GM20000 (cell line): ENCODE data around the gene PHGDH.

Source experiments
- DNase-seq: peaks from one replicate; pipeline ENCODE4 v3.0.0; 2012; ENCODE audit warnings: low spot score
- TF ChIP-seq, protein P1 (sequence below): IDR thresholded peaks from 2 replicates; pipeline ENCODE4 v1.5.1; 2012; ENCODE audit warnings: mild to moderate bottlenecking, control low read depth; ENCODE audit errors: extremely low read depth, missing control alignments

The PHGDH gene

DNA sequence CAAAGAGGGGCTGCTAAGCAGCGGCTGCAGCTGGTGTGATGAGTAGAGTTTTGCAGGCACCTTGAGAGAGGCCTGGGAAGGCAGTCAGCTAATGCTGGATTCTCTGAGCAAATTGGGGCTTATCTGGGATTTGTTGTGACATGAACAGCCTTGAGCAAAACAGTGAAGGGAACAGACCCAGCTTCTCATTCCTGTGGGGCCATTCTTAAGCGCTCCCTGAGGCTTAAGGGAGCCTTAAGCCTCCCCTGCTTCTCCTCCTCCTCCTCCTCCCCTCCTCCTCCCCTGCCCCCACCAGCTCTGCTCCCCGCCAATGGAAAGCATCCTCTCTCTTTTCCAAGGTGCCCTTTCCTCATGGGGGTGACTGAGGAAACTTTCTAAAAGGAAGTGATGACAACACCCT lies 35.7 kb downstream of the PHGDH start:
- TF ChIP-seq, protein P1, sequence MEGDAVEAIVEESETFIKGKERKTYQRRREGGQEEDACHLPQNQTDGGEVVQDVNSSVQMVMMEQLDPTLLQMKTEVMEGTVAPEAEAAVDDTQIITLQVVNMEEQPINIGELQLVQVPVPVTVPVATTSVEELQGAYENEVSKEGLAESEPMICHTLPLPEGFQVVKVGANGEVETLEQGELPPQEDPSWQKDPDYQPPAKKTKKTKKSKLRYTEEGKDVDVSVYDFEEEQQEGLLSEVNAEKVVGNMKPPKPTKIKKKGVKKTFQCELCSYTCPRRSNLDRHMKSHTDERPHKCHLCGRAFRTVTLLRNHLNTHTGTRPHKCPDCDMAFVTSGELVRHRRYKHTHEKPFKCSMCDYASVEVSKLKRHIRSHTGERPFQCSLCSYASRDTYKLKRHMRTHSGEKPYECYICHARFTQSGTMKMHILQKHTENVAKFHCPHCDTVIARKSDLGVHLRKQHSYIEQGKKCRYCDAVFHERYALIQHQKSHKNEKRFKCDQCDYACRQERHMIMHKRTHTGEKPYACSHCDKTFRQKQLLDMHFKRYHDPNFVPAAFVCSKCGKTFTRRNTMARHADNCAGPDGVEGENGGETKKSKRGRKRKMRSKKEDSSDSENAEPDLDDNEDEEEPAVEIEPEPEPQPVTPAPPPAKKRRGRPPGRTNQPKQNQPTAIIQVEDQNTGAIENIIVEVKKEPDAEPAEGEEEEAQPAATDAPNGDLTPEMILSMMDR = no peak
- DNase-seq = no peak

DNA sequence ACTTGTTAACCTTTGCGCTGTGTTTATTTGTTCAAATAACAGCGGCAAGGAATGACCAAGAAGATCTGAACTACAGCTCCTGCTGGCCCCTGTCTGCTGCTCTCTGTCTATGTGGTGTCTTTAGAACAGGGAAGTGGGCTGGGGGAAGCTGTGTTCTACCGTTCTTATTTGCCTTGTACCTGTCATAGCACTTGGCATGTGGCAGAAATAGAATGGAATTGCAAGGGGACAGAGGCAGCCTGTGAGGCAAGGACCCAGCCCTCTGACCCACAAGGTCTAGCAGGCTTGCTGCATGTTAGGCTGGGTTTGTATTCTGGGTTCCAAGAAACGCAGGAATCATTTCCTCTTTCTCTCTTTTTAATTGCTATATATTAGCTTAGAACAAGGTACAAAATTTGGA lies 36.3 kb downstream of the PHGDH start:
- no peak for DNase-seq
- TF ChIP-seq, protein P1 = no peak

DNA sequence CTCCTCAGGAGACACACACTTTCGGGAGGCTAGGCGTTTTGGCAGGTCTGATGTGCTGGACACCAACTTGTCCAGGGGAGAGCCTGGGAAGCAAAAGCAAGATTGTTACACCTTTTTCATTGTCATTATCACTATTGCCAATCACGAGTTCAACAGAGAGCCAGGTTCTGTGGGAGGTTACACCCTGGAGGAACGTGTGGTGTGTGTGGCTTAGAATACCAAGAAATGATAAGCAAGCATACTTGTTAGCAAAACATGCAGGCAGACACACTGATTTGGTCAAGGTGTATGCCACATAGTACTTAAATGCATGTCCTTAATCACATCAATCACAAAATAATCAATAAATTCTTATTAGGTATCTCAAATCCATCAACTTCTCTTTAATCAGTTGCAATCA lies 40.9 kb downstream of the PHGDH start:
- no peak for DNase-seq
- TF ChIP-seq, protein P1 = no peak

DNA sequence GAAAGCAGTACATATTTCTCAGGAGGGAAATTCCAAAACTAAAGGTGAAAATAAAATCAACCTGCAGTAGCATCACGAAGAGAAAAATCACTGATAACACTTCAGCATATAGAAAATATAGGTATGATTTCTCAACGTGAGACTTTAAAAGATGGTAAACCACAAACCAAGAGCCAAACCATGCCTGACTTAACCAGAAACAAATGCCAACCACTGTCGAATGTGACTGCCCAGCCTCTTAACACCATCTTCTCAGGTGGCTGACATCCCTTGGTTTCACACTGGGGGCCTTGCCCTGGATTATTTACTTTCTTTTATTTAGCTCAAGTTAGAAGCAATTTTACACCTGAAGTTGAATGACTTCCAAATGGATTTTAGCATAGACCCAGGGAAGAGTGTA lies 46.9 kb downstream of the PHGDH start:
- no peak for DNase-seq
- TF ChIP-seq, protein P1 = no peak

DNA sequence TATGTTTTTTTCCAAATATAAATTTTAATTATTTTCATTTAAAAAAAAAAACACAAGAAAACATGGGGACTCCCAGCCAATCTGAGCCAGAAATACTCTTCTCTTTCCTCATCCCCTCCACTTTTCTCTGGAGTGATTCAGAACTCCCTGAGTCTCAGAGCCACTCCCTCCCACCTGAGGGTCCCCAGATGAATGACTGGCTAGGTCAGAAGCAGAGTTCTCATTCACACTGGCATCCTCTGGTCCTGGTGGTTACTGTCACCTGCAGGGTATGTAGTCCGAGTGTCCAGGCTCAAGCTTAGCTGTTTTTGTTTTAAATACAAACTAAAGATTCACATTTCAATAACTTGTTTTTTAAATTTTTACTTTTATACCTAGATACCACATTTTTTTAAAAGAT lies 50.7 kb downstream of the PHGDH start:
- TF ChIP-seq, protein P1 = no peak
- DNase-seq = no peak

DNA sequence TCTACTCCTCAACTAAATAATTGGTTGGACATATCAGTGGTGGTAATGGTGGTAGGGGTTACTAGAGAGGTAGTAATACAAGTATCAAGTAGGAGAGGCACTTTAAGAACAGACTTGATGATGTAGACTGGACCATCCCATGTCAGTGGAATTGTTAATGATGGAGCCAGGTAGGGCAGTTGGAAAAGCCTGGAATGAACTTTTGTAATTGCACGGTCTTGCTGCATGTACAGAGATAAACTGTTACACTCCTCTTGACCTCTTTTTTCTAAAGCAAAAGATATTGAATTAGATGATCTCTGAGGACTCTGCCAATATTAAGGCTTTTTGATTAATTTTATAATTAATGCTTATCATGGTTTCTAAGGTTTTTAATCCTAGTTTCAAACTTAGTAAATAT lies 51.2 kb downstream of the PHGDH start:
- no peak for DNase-seq

DNA sequence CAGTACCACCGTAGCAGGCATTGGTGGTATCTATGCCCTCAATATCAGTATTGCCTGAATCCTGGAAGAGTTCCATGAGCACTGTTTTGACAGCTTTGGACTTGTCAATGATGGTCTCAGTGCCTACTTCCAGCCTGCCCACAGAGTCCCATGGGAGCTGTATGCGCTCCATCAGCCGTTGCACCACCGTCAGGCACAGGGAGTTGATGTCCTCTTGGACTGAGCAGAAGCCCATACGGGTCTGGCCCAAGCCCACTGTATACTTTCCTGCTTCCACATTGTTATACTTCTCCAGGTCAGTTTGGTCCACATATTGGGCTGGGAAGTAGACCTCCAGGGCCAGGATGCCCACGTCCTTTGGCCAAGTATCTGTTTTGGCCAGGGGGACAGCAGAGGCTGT lies 52.5 kb downstream of the PHGDH start:
- DNase-seq = no peak
- TF ChIP-seq, protein P1 = no peak

More for the DNA sequence above, 51.2 kb downstream of the PHGDH start:
- TF ChIP-seq, protein P1 = no peak
